ENCODE data around the gene DNAJB2. TPM values are rescaled to one million over a fixed set of nuclear protein-coding genes. Genes with fewer than 3 reads are reported as not detected.

DNAJB2 gene
- total RNA-seq, 1 experiment from 2014 or later: 66.2 TPM

GRCh38 chr2:219245899-219246230 lies 33.3 kb upstream of the DNAJB2 start:
- POLR2A ChIA-PET: interaction anchor here (0.5 to 1.5 kb wide), 4 partner anchors 16 to 325 kb away, joined by 4 to 11 read pairs (median 6); partner anchors contain the start of genes ANKZF1 and ATG9A
- ATAC-seq (no peak), DNase-seq (ENCODE audit: low read depth, low spot score) (no peak)
- in situ Hi-C loops (cut with HindIII; ENCODE audit: low pct_unique_long_range_greater_than_20kb, low sequenced_read_pairs) (no loop called here), intact Hi-C loops (cut with micrococcal nuclease; ENCODE audit: unreplicated experiment) (no loop called here)
- peaks cover 39% of the 10 kb centered on the region for H3K4me1 ChIP-seq (ENCODE audit: control insufficient read depth, insufficient read depth, low read length)
- no peaks in the 10 kb centered on the region for H3K27me3 ChIP-seq (ENCODE audit: control insufficient read depth, insufficient read depth, low read length)
- H3K4me3 ChIP-seq (ENCODE audit: low read depth in 2 of 2, low read length in 2 of 2): peak overlapping the region; percentile 84 to 94
- TF ChIP-seq, protein P1, sequence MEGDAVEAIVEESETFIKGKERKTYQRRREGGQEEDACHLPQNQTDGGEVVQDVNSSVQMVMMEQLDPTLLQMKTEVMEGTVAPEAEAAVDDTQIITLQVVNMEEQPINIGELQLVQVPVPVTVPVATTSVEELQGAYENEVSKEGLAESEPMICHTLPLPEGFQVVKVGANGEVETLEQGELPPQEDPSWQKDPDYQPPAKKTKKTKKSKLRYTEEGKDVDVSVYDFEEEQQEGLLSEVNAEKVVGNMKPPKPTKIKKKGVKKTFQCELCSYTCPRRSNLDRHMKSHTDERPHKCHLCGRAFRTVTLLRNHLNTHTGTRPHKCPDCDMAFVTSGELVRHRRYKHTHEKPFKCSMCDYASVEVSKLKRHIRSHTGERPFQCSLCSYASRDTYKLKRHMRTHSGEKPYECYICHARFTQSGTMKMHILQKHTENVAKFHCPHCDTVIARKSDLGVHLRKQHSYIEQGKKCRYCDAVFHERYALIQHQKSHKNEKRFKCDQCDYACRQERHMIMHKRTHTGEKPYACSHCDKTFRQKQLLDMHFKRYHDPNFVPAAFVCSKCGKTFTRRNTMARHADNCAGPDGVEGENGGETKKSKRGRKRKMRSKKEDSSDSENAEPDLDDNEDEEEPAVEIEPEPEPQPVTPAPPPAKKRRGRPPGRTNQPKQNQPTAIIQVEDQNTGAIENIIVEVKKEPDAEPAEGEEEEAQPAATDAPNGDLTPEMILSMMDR (IDR thresholded peaks at IDR 0.05): no peak
- TF ChIP-seq, protein P2, sequence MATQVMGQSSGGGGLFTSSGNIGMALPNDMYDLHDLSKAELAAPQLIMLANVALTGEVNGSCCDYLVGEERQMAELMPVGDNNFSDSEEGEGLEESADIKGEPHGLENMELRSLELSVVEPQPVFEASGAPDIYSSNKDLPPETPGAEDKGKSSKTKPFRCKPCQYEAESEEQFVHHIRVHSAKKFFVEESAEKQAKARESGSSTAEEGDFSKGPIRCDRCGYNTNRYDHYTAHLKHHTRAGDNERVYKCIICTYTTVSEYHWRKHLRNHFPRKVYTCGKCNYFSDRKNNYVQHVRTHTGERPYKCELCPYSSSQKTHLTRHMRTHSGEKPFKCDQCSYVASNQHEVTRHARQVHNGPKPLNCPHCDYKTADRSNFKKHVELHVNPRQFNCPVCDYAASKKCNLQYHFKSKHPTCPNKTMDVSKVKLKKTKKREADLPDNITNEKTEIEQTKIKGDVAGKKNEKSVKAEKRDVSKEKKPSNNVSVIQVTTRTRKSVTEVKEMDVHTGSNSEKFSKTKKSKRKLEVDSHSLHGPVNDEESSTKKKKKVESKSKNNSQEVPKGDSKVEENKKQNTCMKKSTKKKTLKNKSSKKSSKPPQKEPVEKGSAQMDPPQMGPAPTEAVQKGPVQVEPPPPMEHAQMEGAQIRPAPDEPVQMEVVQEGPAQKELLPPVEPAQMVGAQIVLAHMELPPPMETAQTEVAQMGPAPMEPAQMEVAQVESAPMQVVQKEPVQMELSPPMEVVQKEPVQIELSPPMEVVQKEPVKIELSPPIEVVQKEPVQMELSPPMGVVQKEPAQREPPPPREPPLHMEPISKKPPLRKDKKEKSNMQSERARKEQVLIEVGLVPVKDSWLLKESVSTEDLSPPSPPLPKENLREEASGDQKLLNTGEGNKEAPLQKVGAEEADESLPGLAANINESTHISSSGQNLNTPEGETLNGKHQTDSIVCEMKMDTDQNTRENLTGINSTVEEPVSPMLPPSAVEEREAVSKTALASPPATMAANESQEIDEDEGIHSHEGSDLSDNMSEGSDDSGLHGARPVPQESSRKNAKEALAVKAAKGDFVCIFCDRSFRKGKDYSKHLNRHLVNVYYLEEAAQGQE (IDR thresholded peaks at IDR 0.05; ENCODE audit: insufficient read depth in 1 of 2, low read depth in 2 of 2, low read length in 1 of 2): no peak
- TF ChIP-seq TCF7L2 (IDR thresholded peaks at IDR 0.05; ENCODE audit: low read depth, low read length) (no peak), SIN3A (IDR thresholded peaks at IDR 0.05; ENCODE audit: borderline replicate concordance, insufficient read depth, low read depth, low read length) (no peak), POLR2AphosphoS5 (IDR thresholded peaks at IDR 0.05; ENCODE audit: low read depth, low read length) (no peak)
- no peaks in the 10 kb centered on the region; the same call in 1 of the 2 replicates for H3K36me3 ChIP-seq (ENCODE audit: control insufficient read depth, insufficient read depth, low read length)
- peak overlapping the region; percentile 81 for H3K27ac ChIP-seq (ENCODE audit: low read length)
- CTCF ChIA-PET: interaction anchor here (1.2 kb wide), 1 partner anchor 16 kb away, joined by 6 read pairs; no protein-coding TSS in a partner anchor
- BruUV-seq (replicated peaks): no TSS peak
- no peaks in the 10 kb centered on the region for H3K9me3 ChIP-seq (ENCODE audit: control insufficient read depth, insufficient read depth, low read depth, low read length)

GRCh38 chr2:219246559-219246958 lies 32.6 kb upstream of the DNAJB2 start:
- Histone ChIP-seq H3K4me1 (ENCODE audit: control insufficient read depth, insufficient read depth, low read length) (peaks cover 39% of the 10 kb centered on the region), H3K4me3 (ENCODE audit: low read depth in 2 of 2, low read length in 2 of 2) (no peak overlapping the region), H3K27ac (ENCODE audit: low read length) (no peak overlapping the region; the same call in 1 of the 2 replicates), H3K36me3 (ENCODE audit: control insufficient read depth, insufficient read depth, low read length) (no peaks in the 10 kb centered on the region; the same call in 1 of the 2 replicates), H3K27me3 (ENCODE audit: control insufficient read depth, insufficient read depth, low read length) (no peaks in the 10 kb centered on the region), H3K9me3 (ENCODE audit: control insufficient read depth, insufficient read depth, low read depth, low read length) (no peaks in the 10 kb centered on the region)
- DNase-seq (ENCODE audit: low read depth, low spot score) (no peak), ATAC-seq (no peak)
- BruUV-seq (replicated peaks): TSS peak; percentile 91
- ChIA-PET POLR2A (no interaction called here), CTCF (interaction anchor here (1.2 kb wide), 1 partner anchor 16 kb away, joined by 6 read pairs; no protein-coding TSS in a partner anchor)
- in situ Hi-C loops (cut with HindIII; ENCODE audit: low pct_unique_long_range_greater_than_20kb, low sequenced_read_pairs): no loop called here
- intact Hi-C loops (cut with micrococcal nuclease; ENCODE audit: unreplicated experiment): no loop called here
- TF ChIP-seq, protein P2 (IDR thresholded peaks at IDR 0.05; ENCODE audit: insufficient read depth in 1 of 2, low read depth in 2 of 2, low read length in 1 of 2): no peak
- TF ChIP-seq POLR2AphosphoS5 (IDR thresholded peaks at IDR 0.05; ENCODE audit: low read depth, low read length) (no peak), SIN3A (IDR thresholded peaks at IDR 0.05; ENCODE audit: borderline replicate concordance, insufficient read depth, low read depth, low read length) (no peak), TCF7L2 (IDR thresholded peaks at IDR 0.05; ENCODE audit: low read depth, low read length) (no peak)
- TF ChIP-seq, protein P1 (IDR thresholded peaks at IDR 0.05): no peak

All from Panc1 (cell line).